ENCODE measurements around the gene TRPV3.

DNA sequence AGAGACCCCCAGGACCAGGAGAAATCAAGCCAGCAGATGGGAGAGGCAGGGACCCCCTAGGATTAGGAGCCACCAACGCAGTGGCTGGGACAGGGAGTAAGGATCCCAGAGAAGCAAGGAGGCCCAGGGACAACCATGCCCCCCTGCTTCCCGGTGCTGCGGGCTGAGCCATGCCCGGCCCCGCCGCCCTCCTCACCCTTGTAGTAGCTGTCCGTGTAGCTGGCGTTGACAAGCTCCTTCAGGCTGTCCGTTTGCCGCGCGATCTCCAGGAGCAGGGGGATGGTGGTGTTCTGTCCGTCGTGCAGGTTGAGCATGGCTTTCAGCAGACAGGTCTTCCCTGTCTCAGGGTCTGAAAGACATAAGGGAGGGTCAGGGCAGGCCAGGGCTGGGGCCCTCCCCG lies 33.2 kb upstream of the TRPV3 start:
- TF ChIP-seq, protein P1, sequence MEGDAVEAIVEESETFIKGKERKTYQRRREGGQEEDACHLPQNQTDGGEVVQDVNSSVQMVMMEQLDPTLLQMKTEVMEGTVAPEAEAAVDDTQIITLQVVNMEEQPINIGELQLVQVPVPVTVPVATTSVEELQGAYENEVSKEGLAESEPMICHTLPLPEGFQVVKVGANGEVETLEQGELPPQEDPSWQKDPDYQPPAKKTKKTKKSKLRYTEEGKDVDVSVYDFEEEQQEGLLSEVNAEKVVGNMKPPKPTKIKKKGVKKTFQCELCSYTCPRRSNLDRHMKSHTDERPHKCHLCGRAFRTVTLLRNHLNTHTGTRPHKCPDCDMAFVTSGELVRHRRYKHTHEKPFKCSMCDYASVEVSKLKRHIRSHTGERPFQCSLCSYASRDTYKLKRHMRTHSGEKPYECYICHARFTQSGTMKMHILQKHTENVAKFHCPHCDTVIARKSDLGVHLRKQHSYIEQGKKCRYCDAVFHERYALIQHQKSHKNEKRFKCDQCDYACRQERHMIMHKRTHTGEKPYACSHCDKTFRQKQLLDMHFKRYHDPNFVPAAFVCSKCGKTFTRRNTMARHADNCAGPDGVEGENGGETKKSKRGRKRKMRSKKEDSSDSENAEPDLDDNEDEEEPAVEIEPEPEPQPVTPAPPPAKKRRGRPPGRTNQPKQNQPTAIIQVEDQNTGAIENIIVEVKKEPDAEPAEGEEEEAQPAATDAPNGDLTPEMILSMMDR (conservative IDR thresholded peaks at IDR 0.05; ENCODE audit: low read depth in 2 of 2): no peak
- TF ChIP-seq, protein P2, sequence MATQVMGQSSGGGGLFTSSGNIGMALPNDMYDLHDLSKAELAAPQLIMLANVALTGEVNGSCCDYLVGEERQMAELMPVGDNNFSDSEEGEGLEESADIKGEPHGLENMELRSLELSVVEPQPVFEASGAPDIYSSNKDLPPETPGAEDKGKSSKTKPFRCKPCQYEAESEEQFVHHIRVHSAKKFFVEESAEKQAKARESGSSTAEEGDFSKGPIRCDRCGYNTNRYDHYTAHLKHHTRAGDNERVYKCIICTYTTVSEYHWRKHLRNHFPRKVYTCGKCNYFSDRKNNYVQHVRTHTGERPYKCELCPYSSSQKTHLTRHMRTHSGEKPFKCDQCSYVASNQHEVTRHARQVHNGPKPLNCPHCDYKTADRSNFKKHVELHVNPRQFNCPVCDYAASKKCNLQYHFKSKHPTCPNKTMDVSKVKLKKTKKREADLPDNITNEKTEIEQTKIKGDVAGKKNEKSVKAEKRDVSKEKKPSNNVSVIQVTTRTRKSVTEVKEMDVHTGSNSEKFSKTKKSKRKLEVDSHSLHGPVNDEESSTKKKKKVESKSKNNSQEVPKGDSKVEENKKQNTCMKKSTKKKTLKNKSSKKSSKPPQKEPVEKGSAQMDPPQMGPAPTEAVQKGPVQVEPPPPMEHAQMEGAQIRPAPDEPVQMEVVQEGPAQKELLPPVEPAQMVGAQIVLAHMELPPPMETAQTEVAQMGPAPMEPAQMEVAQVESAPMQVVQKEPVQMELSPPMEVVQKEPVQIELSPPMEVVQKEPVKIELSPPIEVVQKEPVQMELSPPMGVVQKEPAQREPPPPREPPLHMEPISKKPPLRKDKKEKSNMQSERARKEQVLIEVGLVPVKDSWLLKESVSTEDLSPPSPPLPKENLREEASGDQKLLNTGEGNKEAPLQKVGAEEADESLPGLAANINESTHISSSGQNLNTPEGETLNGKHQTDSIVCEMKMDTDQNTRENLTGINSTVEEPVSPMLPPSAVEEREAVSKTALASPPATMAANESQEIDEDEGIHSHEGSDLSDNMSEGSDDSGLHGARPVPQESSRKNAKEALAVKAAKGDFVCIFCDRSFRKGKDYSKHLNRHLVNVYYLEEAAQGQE (IDR thresholded peaks at IDR 0.05; ENCODE audit: unreplicated experiment): no peak
- no peak for TF ChIP-seq JUNB (IDR thresholded peaks at IDR 0.05; ENCODE audit: unreplicated experiment)
- TF ChIP-seq POLR2AphosphoS5 (IDR thresholded peaks at IDR 0.05; ENCODE audit: low read depth): no peak
- TF ChIP-seq EZH2 (IDR thresholded peaks at IDR 0.05; ENCODE audit: low read depth, unreplicated experiment): no peak
- TF ChIP-seq CREB1 (CRISPR knock-in tag; IDR thresholded peaks at IDR 0.05; ENCODE audit: low read depth): no peak
- no peak for TF ChIP-seq EZH2phosphoT487 (IDR thresholded peaks at IDR 0.05; ENCODE audit: unreplicated experiment)
- no peak for TF ChIP-seq STAT1 (IDR thresholded peaks at IDR 0.05; ENCODE audit: unreplicated experiment)
- TF ChIP-seq ZNF114 (CRISPR knock-in tag; IDR thresholded peaks at IDR 0.05): no peak
- TF ChIP-seq, protein P3, sequence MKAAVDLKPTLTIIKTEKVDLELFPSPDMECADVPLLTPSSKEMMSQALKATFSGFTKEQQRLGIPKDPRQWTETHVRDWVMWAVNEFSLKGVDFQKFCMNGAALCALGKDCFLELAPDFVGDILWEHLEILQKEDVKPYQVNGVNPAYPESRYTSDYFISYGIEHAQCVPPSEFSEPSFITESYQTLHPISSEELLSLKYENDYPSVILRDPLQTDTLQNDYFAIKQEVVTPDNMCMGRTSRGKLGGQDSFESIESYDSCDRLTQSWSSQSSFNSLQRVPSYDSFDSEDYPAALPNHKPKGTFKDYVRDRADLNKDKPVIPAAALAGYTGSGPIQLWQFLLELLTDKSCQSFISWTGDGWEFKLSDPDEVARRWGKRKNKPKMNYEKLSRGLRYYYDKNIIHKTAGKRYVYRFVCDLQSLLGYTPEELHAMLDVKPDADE (IDR thresholded peaks at IDR 0.05): no peak
